AG09309 (cell line): ENCODE data around the gene RNF126.
A peak's percentile ranks its signal among the peaks of the same experiment; 100 is the strongest.
"Not testable (repeated sequence)": the region's sequence is repeated elsewhere in the genome, so short reads cannot be mapped to it uniquely, and the experiment has no call there.

Source experiments
- DNase-seq: peaks from one replicate; pipeline ENCODE4 v3.0.0-alpha.2; 2010; ENCODE audit warnings: low read depth
- H3K4me3 ChIP-seq: 2 replicates; pipeline ENCODE4 v1.5.1; 2011; ENCODE audit warnings: mild to moderate bottlenecking, low read depth, low read length, moderate library complexity; ENCODE audit not compliant: control insufficient read depth
- CTCF ChIP-seq: IDR thresholded peaks from 2 replicates; pipeline ENCODE4 v1.5.1; 2011; ENCODE audit warnings: mild to moderate bottlenecking, low read depth, low read length, inconsistent platforms; ENCODE audit not compliant: insufficient read depth, control insufficient read depth; ENCODE audit errors: missing control alignments

Gene RNF126

GRCh38 chr19:628168-628567 is 34.8 kb downstream of the RNF126 start:
- no peak for DNase-seq
- no peak overlapping the region for H3K4me3 ChIP-seq
- peak; percentile 41 for TF ChIP-seq CTCF

DNA sequence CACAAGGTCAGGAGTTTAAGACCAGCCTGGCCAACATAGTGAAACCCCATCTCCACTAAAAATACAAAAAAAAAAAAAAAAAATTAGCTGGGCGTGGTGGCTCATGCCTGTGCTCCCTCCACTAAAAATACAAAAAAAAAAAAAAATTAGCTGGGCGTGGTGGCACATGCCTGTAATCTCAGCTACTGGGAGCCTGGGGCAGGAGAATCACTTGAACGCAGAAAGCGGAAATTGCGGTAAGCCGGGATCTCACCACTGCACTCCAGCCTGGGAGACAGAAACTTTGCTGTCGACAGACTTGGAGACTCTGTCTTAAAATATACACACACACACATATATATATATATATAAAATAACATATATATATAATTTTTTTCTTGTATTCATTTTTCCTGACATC is 36.4 kb downstream of the RNF126 start:
- H3K4me3 ChIP-seq, DNase-seq: not testable (repeated sequence)

DNA sequence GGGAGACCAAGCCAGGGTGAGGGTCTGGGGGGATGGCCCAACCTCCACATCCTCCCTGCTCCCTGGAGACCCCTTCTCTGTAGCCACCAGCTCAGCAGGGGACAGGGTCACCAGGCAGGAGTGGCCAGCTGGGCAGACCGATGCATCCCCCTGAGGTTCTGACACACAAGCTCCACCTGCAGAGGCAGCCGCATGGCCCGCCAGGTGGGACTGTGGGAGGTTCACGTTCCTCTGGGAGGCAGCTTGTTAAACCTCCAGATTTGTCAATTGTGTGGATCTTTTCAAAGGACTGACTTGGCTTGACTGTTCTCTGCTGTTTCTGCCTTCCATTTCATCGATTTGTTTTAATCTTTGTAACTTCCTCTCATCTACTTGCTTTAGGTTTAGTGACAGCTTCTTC is 37.8 kb downstream of the RNF126 start:
- no peak for DNase-seq
- no peak for TF ChIP-seq CTCF
- no peak overlapping the region for H3K4me3 ChIP-seq

- no peak for TF ChIP-seq CTCF
- no peak for DNase-seq
- H3K4me3 ChIP-seq = no peak overlapping the region
Observed at GRCh38 chr19:624433-625109, 38.4 kb downstream of the RNF126 start.

GRCh38 chr19:623974-624373 is 39.0 kb downstream of the RNF126 start:
- DNase-seq = peak; percentile 52
- H3K4me3 ChIP-seq = no peak overlapping the region

GRCh38 chr19:623175-623916 is 39.7 kb downstream of the RNF126 start:
- no peak overlapping the region for H3K4me3 ChIP-seq
- no peak for DNase-seq
- no peak for TF ChIP-seq CTCF

More at GRCh38 chr19:623974-624373, 39.0 kb downstream of the RNF126 start:
- no peak for TF ChIP-seq CTCF

DNA sequence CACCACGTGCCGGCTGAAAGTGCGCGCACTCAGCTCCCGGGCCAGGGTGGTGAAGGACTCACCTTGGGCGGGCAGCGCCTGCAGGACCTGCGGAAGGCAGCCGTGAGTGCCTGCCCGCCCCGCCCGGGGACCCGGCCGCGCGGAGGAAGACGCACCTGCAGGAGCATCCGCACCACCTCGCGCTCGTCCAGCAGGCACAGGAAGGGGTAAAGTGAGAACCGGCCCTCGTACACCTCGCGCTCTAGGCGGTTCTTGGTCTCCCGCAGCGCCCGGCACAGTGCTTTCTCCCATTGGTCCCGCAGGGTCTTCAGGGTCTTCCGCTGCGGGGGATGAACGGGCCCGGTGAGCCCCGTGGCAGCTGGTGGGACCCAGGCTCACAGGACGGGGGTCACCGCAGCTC is 40.3 kb downstream of the RNF126 start:
- TF ChIP-seq CTCF = no peak
- no peak for DNase-seq
- no peak overlapping the region for H3K4me3 ChIP-seq
